HCT116 (cell line): ENCODE results near the gene TNRC18. TPM values are rescaled to one million over a fixed set of nuclear protein-coding genes. Genes with fewer than 3 reads are reported as not detected.

ENCODE experiments used
- ATAC-seq: fragments of 200-7000 bp; cut with Tn5 transposase; 2 replicates; pipeline ENCODE4 v1.9.1; 2020; ENCODE audit warnings: mild to moderate bottlenecking, moderate library complexity
- BruUV-seq: library from RNA; stranded (reverse); fragments of 400-500 nt; replicated peaks from 2 replicates; lab custom pipeline; 2021; lab: Mats Ljungman, UMichigan
- CTCF ChIA-PET: fragments of 300-600 bp; sonication (Branson Sonifier 250); formaldehyde crosslinking; loops from one replicate; lab custom pipeline; 2021; ENCODE audit warnings: antibody characterized with exemption; lab: Charles Lee
- POLR2A ChIA-PET: fragments of 300-600, 350-600 bp; sonication (Branson Sonifier 250); formaldehyde crosslinking; loops from one replicate; lab custom pipeline; 2021; ENCODE audit warnings: antibody characterized with exemption; lab: Charles Lee
- RAD21 ChIA-PET, 2 experiments: fragments of 300-600 bp; sonication (Branson Sonifier 250); formaldehyde crosslinking; loops; one replicate each; lab custom pipeline; 2023; ENCODE audit warnings: low total read pairs in 2 of 2; ENCODE audit not compliant: uncharacterized antibody in 2 of 2, unreplicated experiment in 2 of 2, low non-redundant PET in 1 of 2; lab: Charles Lee
- DNase-seq: peaks from one replicate; pipeline ENCODE4 v3.0.0-alpha.2; 2010; ENCODE audit warnings: low read depth, low spot score
- H2AFZ ChIP-seq: fragments of 200-600 bp; shearing (Covaris generic), sonication (generic); 2 replicates; pipeline ENCODE4 v1.6.1; 2017; ENCODE audit warnings: low read depth, mixed run types, mixed read lengths, antibody characterized with exemption, low read length; ENCODE audit not compliant: poor library complexity, severe bottlenecking
- H3K27ac ChIP-seq: 2 replicates; pipeline ENCODE4 v1.5.1; 2012; ENCODE audit warnings: low read depth, low read length
- H3K27me3 ChIP-seq: fragments of 200-600 bp; sonication (generic); 2 replicates; pipeline ENCODE4 v1.6.1; 2016; ENCODE audit warnings: mixed run types, low read length, mixed read lengths; ENCODE audit not compliant: insufficient read depth
- H3K36me3 ChIP-seq, 2 experiments: fragments of 200-500 bp in 1 of 2; fragments of 200-600 bp in 1 of 2; sonication (Bioruptor generic) in 1 of 2; sonication (generic) in 1 of 2; 2 replicates each; pipeline versions ENCODE4 v1.5.1 to v1.6.1; 2014 to 2016; ENCODE audit warnings: low read length in 2 of 2, inconsistent platforms in 1 of 2, mixed read lengths in 1 of 2, mixed run types in 1 of 2; ENCODE audit not compliant: insufficient read depth in 2 of 2, control insufficient read depth in 1 of 2
- H3K4me1 ChIP-seq, 2 experiments: fragments of 200-600 bp in 1 of 2; sonication (generic) in 1 of 2; 2 replicates each; pipeline versions ENCODE4 v1.5.1 to v1.6.1; 2012 to 2017; ENCODE audit warnings: low read length in 2 of 2, inconsistent platforms in 1 of 2, mild to moderate bottlenecking in 1 of 2, mixed read lengths in 1 of 2, mixed run types in 1 of 2, moderate library complexity in 1 of 2; ENCODE audit not compliant: insufficient read depth in 2 of 2, control insufficient read depth in 1 of 2
- H3K4me2 ChIP-seq: fragments of 200-600 bp; sonication (generic); 2 replicates; pipeline ENCODE4 v1.6.1; 2017; ENCODE audit warnings: mixed run types, low read length, mixed read lengths
- H3K4me3 ChIP-seq, 2 experiments: fragments of 200-600 bp in 1 of 2; sonication (generic) in 1 of 2; replicated peaks in 1 of 2; 2 replicates each; pipeline ENCODE4 v1.5.1; 2011 to 2016; ENCODE audit warnings: low read length in 2 of 2, control low read depth in 1 of 2, low read depth in 1 of 2, mild to moderate bottlenecking in 1 of 2, mixed read lengths in 1 of 2, mixed run types in 1 of 2
- H3K79me2 ChIP-seq: fragments of 200-600 bp; sonication (generic); 2 replicates; pipeline ENCODE4 v1.6.1; 2017; ENCODE audit warnings: mild to moderate bottlenecking, mixed run types, low read length, moderate library complexity, mixed read lengths; ENCODE audit not compliant: insufficient read depth
- H3K9ac ChIP-seq: fragments of 200-600 bp; sonication (generic); 2 replicates; pipeline ENCODE4 v1.6.1; 2016; ENCODE audit warnings: low read length, mixed read lengths
- H3K9me2 ChIP-seq: fragments of 200-600 bp; sonication (generic), shearing (Covaris generic); 2 replicates; pipeline ENCODE4 v1.6.1; 2017; ENCODE audit warnings: mixed run types, mild to moderate bottlenecking, moderate library complexity; ENCODE audit not compliant: insufficient read depth
- H3K9me3 ChIP-seq, 2 experiments: fragments of 200-500 bp in 1 of 2; fragments of 200-600 bp in 1 of 2; sonication (Bioruptor generic) in 1 of 2; sonication (generic) in 1 of 2; 2 replicates each; pipeline ENCODE4 v1.6.1; 2014 to 2017; ENCODE audit warnings: low read length in 2 of 2, mixed read lengths in 2 of 2, inconsistent platforms in 1 of 2, low read depth in 1 of 2, mild to moderate bottlenecking in 1 of 2, mixed run types in 1 of 2, moderate library complexity in 1 of 2; ENCODE audit not compliant: control insufficient read depth in 1 of 2, insufficient read depth in 1 of 2
- H4K20me1 ChIP-seq: fragments of 200-600 bp; sonication (generic), shearing (Covaris generic); 2 replicates; pipeline ENCODE4 v1.6.1; 2017; ENCODE audit warnings: mixed run types, mild to moderate bottlenecking, moderate library complexity; ENCODE audit not compliant: insufficient read depth
- ATF3 ChIP-seq: IDR thresholded peaks from 2 replicates; pipeline ENCODE4 v1.6.1; 2012
- EZH2phosphoT487 ChIP-seq: fragments of 200-600 bp; IDR thresholded peaks from 2 replicates; pipeline ENCODE4 v1.6.1; 2018; ENCODE audit warnings: antibody characterized with exemption, borderline replicate concordance
- FOSL1 ChIP-seq: IDR thresholded peaks from 2 replicates; pipeline ENCODE4 v1.6.1; 2012; ENCODE audit warnings: low read depth
- POLR2A ChIP-seq: IDR thresholded peaks from 2 replicates; pipeline ENCODE4 v1.7.0; 2011; ENCODE audit warnings: borderline replicate concordance; ENCODE audit not compliant: insufficient read depth, insufficient read length; ENCODE audit errors: extremely low read depth
- POLR2AphosphoS5 ChIP-seq: IDR thresholded peaks from 2 replicates; pipeline ENCODE4 v1.6.1; 2011; ENCODE audit warnings: mild to moderate bottlenecking, low read depth, low read length, moderate library complexity
- REST ChIP-seq: IDR thresholded peaks from 2 replicates; pipeline ENCODE4 v1.6.1; 2012; ENCODE audit warnings: low read depth
- ZNF274 ChIP-seq: fragments of 200-500 bp; sonication (Bioruptor generic); IDR thresholded peaks from 2 replicates; pipeline ENCODE4 v1.6.1; 2014; ENCODE audit warnings: mild to moderate bottlenecking, low read depth, low read length, inconsistent platforms
- intact Hi-C: fragments of 100-400 bp; cut with micrococcal nuclease; formaldehyde crosslinking; loops from 2 replicates; pipeline ENCODE4 v1.10.0; 2022
- total RNA-seq: library from RNA; stranded (reverse); gene quantifications from one replicate; pipeline ENCODE4 v1.2.1, GENCODE V29; 2021; ENCODE audit not compliant: unreplicated experiment

TNRC18 gene
- total RNA-seq, 1 experiment from 2014 or later, result 101 TPM

GRCh38 chr7:5421714-5422395 is 1.8 kb downstream of the TNRC18 start:
- H3K79me2 ChIP-seq, result peaks cover 93% of the 10 kb centered on the region
- H3K9ac ChIP-seq, result peak overlapping the region; percentile 95
- TF ChIP-seq REST (no peak), POLR2AphosphoS5 (no peak), ZNF274 (no peak), ATF3 (no peak), POLR2A (no peak), EZH2phosphoT487 (no peak), FOSL1 (no peak)
- no peaks in the 10 kb centered on the region for H3K9me3 ChIP-seq
- POLR2A ChIA-PET, result interaction anchor here (0.6 to 3.6 kb wide), 3 partner anchors 25 to 174 kb away, joined by 3 to 18 read pairs (median 3); no protein-coding TSS in a partner anchor
- no TSS peak for BruUV-seq
- peak overlapping the region; percentile 83 to 91 for H3K4me3 ChIP-seq
- H3K4me1 ChIP-seq, result peaks cover 13 to 41% of the 10 kb centered on the region in 2 experiments
- peak overlapping the region; percentile 100 for H3K27ac ChIP-seq
- RAD21 ChIA-PET, result interaction anchor here (0.6 kb wide), 2 partner anchors 50 to 72 kb away, joined by 3 read pairs; no protein-coding TSS in a partner anchor
- H2AFZ ChIP-seq, result no peak overlapping the region
- DNase-seq, result no peak
- no peaks in the 10 kb centered on the region for H4K20me1 ChIP-seq
- H3K4me2 ChIP-seq, result peak overlapping the region; percentile 82
- no peaks in the 10 kb centered on the region for H3K36me3 ChIP-seq
- intact Hi-C loops, result no loop called here
- no peak for ATAC-seq
- no peaks in the 10 kb centered on the region for H3K27me3 ChIP-seq
- CTCF ChIA-PET, result interaction anchor here (0.9 kb wide), 1 partner anchor 137 kb away, joined by 3 read pairs; no protein-coding TSS in a partner anchor
- no peaks in the 10 kb centered on the region for H3K9me2 ChIP-seq
